Neutrophil (primary cell): ENCODE data around the gene TXLNA.
"Not testable (repeated sequence)": the region's sequence is repeated elsewhere in the genome, so short reads cannot be mapped to it uniquely, and the experiment has no call there.

Experiments
- H3K27ac ChIP-seq: fragments of 200-600 bp; sonication (generic); 2 replicates; pipeline ENCODE4 v1.5.1; 2016; ENCODE audit warnings: mild to moderate bottlenecking, moderate library complexity
- H3K27me3 ChIP-seq: fragments of 200-600 bp; sonication (generic); 2 replicates; pipeline ENCODE4 v1.6.0; 2016; ENCODE audit warnings: mild to moderate bottlenecking
- H3K36me3 ChIP-seq: fragments of 200-600 bp; sonication (generic); 2 replicates; pipeline ENCODE4 v1.5.1; 2017
- H3K4me1 ChIP-seq, 2 experiments: fragments of 200-600 bp in 1 of 2; sonication (generic) in 1 of 2; 1 replicate in 1 of 2; 2 replicates in 1 of 2; pipeline versions ENCODE4 v1.5.1 to v1.6.1; 2013 to 2016; ENCODE audit warnings: low read depth in 1 of 2, low read length in 1 of 2, mild to moderate bottlenecking in 1 of 2, moderate library complexity in 1 of 2; ENCODE audit not compliant: control insufficient read depth in 1 of 2, insufficient read depth in 1 of 2
- H3K4me3 ChIP-seq, 2 experiments: fragments of 200-600 bp in 1 of 2; sonication (generic) in 1 of 2; 1 replicate in 1 of 2; 2 replicates in 1 of 2; pipeline ENCODE4 v1.5.1; 2013 to 2016; ENCODE audit warnings: low read depth in 1 of 2, low read length in 1 of 2, mild to moderate bottlenecking in 1 of 2, moderate library complexity in 1 of 2
- H3K9me3 ChIP-seq: fragments of 200-600 bp; sonication (generic); 2 replicates; pipeline ENCODE4 v1.5.1; 2016
- CTCF ChIP-seq: fragments of 200-600 bp; sonication (generic); IDR thresholded peaks from 2 replicates; pipeline ENCODE4 v1.5.1; 2016; ENCODE audit warnings: antibody characterized with exemption

Gene TXLNA

GRCh38 chr1:32144033-32144432 is 35.4 kb upstream of the TXLNA start:
- Histone ChIP-seq H3K4me3 (no peak overlapping the region), H3K9me3 (no peaks in the 10 kb centered on the region), H3K27ac (no peak overlapping the region), H3K36me3 (no peaks in the 10 kb centered on the region), H3K4me1 (no peaks in the 10 kb centered on the region), H3K27me3 (no peaks in the 10 kb centered on the region)
- no peak for TF ChIP-seq CTCF

GRCh38 chr1:32147799-32148198 is 31.7 kb upstream of the TXLNA start:
- not testable (repeated sequence) for H3K36me3 ChIP-seq, H3K4me3 ChIP-seq, H3K4me1 ChIP-seq, H3K9me3 ChIP-seq, H3K27me3 ChIP-seq, H3K27ac ChIP-seq

- H3K9me3 ChIP-seq, result no peaks in the 10 kb centered on the region
- no peaks in the 10 kb centered on the region for H3K27me3 ChIP-seq
- no peaks in the 10 kb centered on the region for H3K4me1 ChIP-seq
- TF ChIP-seq CTCF, result no peak
- no peak overlapping the region for H3K4me3 ChIP-seq
- H3K27ac ChIP-seq, result no peak overlapping the region
- peaks cover 11% of the 10 kb centered on the region for H3K36me3 ChIP-seq
These were observed 28.6 kb upstream of the TXLNA start for GRCh38 chr1:32150847-32151246.

GRCh38 chr1:32151319-32151787 is 28.1 kb upstream of the TXLNA start:
- H3K27me3 ChIP-seq, result no peaks in the 10 kb centered on the region
- no peak for TF ChIP-seq CTCF
- no peak overlapping the region for H3K27ac ChIP-seq
- H3K4me3 ChIP-seq, result no peak overlapping the region
- peaks cover 16% of the 10 kb centered on the region for H3K36me3 ChIP-seq
- no peaks in the 10 kb centered on the region for H3K9me3 ChIP-seq
- H3K4me1 ChIP-seq, result no peaks in the 10 kb centered on the region

- no peak overlapping the region for H3K4me3 ChIP-seq
- no peak overlapping the region for H3K27ac ChIP-seq
- no peaks in the 10 kb centered on the region for H3K27me3 ChIP-seq
- H3K4me1 ChIP-seq, result no peaks in the 10 kb centered on the region
- TF ChIP-seq CTCF, result no peak
- peaks cover 95% of the 10 kb centered on the region for H3K36me3 ChIP-seq
- H3K9me3 ChIP-seq, result no peaks in the 10 kb centered on the region
These were observed 20.3 kb upstream of the TXLNA start for GRCh38 chr1:32159189-32159588.

GRCh38 chr1:32163405-32163804 is 16.1 kb upstream of the TXLNA start:
- H3K27ac ChIP-seq, result no peak overlapping the region
- no peak overlapping the region for H3K4me3 ChIP-seq
- peaks cover 95% of the 10 kb centered on the region for H3K36me3 ChIP-seq
- no peaks in the 10 kb centered on the region for H3K4me1 ChIP-seq
- no peak for TF ChIP-seq CTCF
- H3K9me3 ChIP-seq, result no peaks in the 10 kb centered on the region
- no peaks in the 10 kb centered on the region for H3K27me3 ChIP-seq

GRCh38 chr1:32165633-32166032 is 13.8 kb upstream of the TXLNA start:
- not testable (repeated sequence) for H3K27me3 ChIP-seq, H3K9me3 ChIP-seq, H3K4me1 ChIP-seq, H3K27ac ChIP-seq, H3K4me3 ChIP-seq
- H3K36me3 ChIP-seq, result peaks cover 91% of the 10 kb centered on the region
